Caco-2 (cell line): ENCODE results near the gene ACSS1. TPM values are rescaled to one million over a fixed set of nuclear protein-coding genes. Genes with fewer than 3 reads are reported as not detected.

Experiments
- BruUV-seq: library from RNA; stranded (reverse); fragments of 400-500 nt; replicated peaks from 2 replicates; lab custom pipeline; 2021; lab: Mats Ljungman, UMichigan
- CTCF ChIA-PET: fragments of 300-600 bp; sonication (Branson Sonifier 250); formaldehyde crosslinking; loops from one replicate; lab custom pipeline; 2022; ENCODE audit warnings: antibody characterized with exemption; lab: Charles Lee
- POLR2A ChIA-PET: fragments of 300-600 bp; sonication (Branson Sonifier 250); formaldehyde crosslinking; loops from one replicate; lab custom pipeline; 2022; ENCODE audit warnings: antibody characterized with exemption; lab: Charles Lee
- DNase-seq, 2 experiments: peaks; one replicate each; pipeline versions ENCODE4 v3.0.0 to v3.0.0-alpha.2; 2020 to 2022
- H3K27me3 ChIP-seq: replicated peaks from 2 replicates; pipeline ENCODE4 v1.6.0; 2011; ENCODE audit warnings: low read length; ENCODE audit not compliant: control insufficient read depth, insufficient read depth
- H3K36me3 ChIP-seq: 2 replicates; pipeline ENCODE4 v1.5.1; 2011; ENCODE audit warnings: low read length; ENCODE audit not compliant: control insufficient read depth, insufficient read depth
- H3K4me1 ChIP-seq: fragments of 250-450 bp; sonication (Bioruptor Pico); 2 replicates; pipeline ENCODE4 v1.5.1; 2020; ENCODE audit warnings: mild to moderate bottlenecking
- H3K4me3 ChIP-seq: 2 replicates; pipeline ENCODE4 v1.5.1; 2011; ENCODE audit warnings: low read depth, mild to moderate bottlenecking, control low read depth, low read length
- H3K9me3 ChIP-seq: fragments of 250-450 bp; sonication (Bioruptor Pico); 2 replicates; pipeline ENCODE4 v1.5.1; 2020; ENCODE audit warnings: mild to moderate bottlenecking, moderate library complexity
- H3K27ac Mint-ChIP-seq: one replicate; pipeline ENCODE4 v1.8.0; 2022; ENCODE audit warnings: mixed read lengths; ENCODE audit not compliant: unreplicated experiment
- H3K27me3 Mint-ChIP-seq: one replicate; pipeline ENCODE4 v1.8.0; 2022; ENCODE audit warnings: mixed read lengths; ENCODE audit not compliant: insufficient read depth, unreplicated experiment
- H3K36me3 Mint-ChIP-seq: one replicate; pipeline ENCODE4 v1.8.0; 2022; ENCODE audit warnings: mild to moderate bottlenecking, mixed read lengths; ENCODE audit not compliant: insufficient read depth, unreplicated experiment
- H3K4me1 Mint-ChIP-seq: one replicate; pipeline ENCODE4 v1.8.0; 2022; ENCODE audit warnings: low read depth, mixed read lengths; ENCODE audit not compliant: unreplicated experiment
- H3K4me3 Mint-ChIP-seq: one replicate; pipeline ENCODE4 v1.8.0; 2022; ENCODE audit warnings: mild to moderate bottlenecking, moderate library complexity, mixed read lengths; ENCODE audit not compliant: unreplicated experiment
- H3K9me3 Mint-ChIP-seq: one replicate; pipeline ENCODE4 v1.8.0; 2022; ENCODE audit warnings: mixed read lengths; ENCODE audit not compliant: unreplicated experiment
- CTCF ChIP-seq, 2 experiments: fragments of 200-600 bp in 1 of 2; IDR thresholded peaks; 1 replicate in 1 of 2; 2 replicates in 1 of 2; pipeline versions ENCODE4 v1.5.1 to v1.8.0; 2011 to 2022; ENCODE audit warnings: antibody characterized with exemption in 1 of 2, control low read depth in 1 of 2, inconsistent platforms in 1 of 2, low read depth in 1 of 2, low read length in 1 of 2, mild to moderate bottlenecking in 1 of 2, moderate library complexity in 1 of 2; ENCODE audit not compliant: insufficient read depth in 1 of 2, severe bottlenecking in 1 of 2, unreplicated experiment in 1 of 2
- intact Hi-C: fragments of 100-400 bp; cut with micrococcal nuclease; formaldehyde crosslinking; loops from one replicate; pipeline ENCODE4 v1.10.0; 2022; ENCODE audit not compliant: unreplicated experiment
- total RNA-seq: library from RNA; stranded (reverse); gene quantifications from 2 replicates; pipeline ENCODE4 v1.2.3, GENCODE V29; 2022

The ACSS1 gene
- total RNA-seq, 1 experiment from 2014 or later, result 113 TPM

GRCh38 chr20:25044660-25045342 lies 13.1 kb downstream of the ACSS1 start:
- no peaks in the 10 kb centered on the region for H3K9me3 Mint-ChIP-seq
- no peaks in the 10 kb centered on the region for H3K4me1 Mint-ChIP-seq
- TF ChIP-seq CTCF (IDR thresholded peaks at IDR 0.05; ENCODE audit: insufficient read depth in 1 of 2, low read depth in 1 of 2, low read length in 1 of 2, severe bottlenecking in 1 of 2, unreplicated experiment in 1 of 2), result no peak
- H3K36me3 Mint-ChIP-seq, result peaks cover 26% of the 10 kb centered on the region
- H3K4me3 Mint-ChIP-seq, result no peak overlapping the region
- POLR2A ChIA-PET, result no interaction called here
- Histone ChIP-seq H3K4me3 (no peak overlapping the region), H3K36me3 (peaks cover 3% of the 10 kb centered on the region), H3K4me1 (no peaks in the 10 kb centered on the region), H3K27me3 (no peaks in the 10 kb centered on the region), H3K9me3 (no peaks in the 10 kb centered on the region)
- H3K27me3 Mint-ChIP-seq, result no peaks in the 10 kb centered on the region
- BruUV-seq, result no TSS peak
- no peak overlapping the region for H3K27ac Mint-ChIP-seq
- DNase-seq, result no peak
- CTCF ChIA-PET, result interaction anchor here (0.9 to 1.7 kb wide), 2 partner anchors 11 to 13 kb away, joined by 3 read pairs; no protein-coding TSS in a partner anchor
- intact Hi-C loops, result no loop called here

DNA sequence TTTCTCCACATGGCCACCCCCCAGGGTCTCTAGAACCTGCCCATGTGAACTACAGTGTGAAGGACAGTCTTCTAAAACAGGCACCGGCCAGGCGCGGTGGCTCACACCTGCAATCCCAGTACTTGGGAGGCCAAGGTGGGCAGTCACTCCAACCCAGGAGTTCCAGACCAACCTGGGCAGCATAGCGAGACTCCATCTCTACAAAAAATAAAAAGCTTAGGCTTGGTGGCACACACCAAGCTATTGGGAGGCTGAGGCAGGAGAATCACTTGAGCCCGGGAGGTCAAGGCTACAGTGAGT lies 13.7 kb downstream of the ACSS1 start:
- H3K4me3 Mint-ChIP-seq, result no peak overlapping the region
- CTCF ChIA-PET, result interaction anchor here (0.9 to 1.7 kb wide), 2 partner anchors 11 to 13 kb away, joined by 3 read pairs; no protein-coding TSS in a partner anchor
- no peak overlapping the region for H3K27ac Mint-ChIP-seq
- Histone ChIP-seq H3K36me3 (peaks cover 3% of the 10 kb centered on the region), H3K9me3 (no peaks in the 10 kb centered on the region), H3K4me1 (no peaks in the 10 kb centered on the region), H3K4me3 (no peak overlapping the region), H3K27me3 (no peaks in the 10 kb centered on the region)
- H3K9me3 Mint-ChIP-seq, result no peaks in the 10 kb centered on the region
- DNase-seq, result no peak
- intact Hi-C loops, result no loop called here
- TF ChIP-seq CTCF (IDR thresholded peaks at IDR 0.05; ENCODE audit: insufficient read depth in 1 of 2, low read depth in 1 of 2, low read length in 1 of 2, severe bottlenecking in 1 of 2, unreplicated experiment in 1 of 2), result no peak
- H3K4me1 Mint-ChIP-seq, result no peaks in the 10 kb centered on the region
- POLR2A ChIA-PET, result no interaction called here
- no TSS peak for BruUV-seq
- no peaks in the 10 kb centered on the region for H3K27me3 Mint-ChIP-seq
- H3K36me3 Mint-ChIP-seq, result peaks cover 26% of the 10 kb centered on the region

DNA sequence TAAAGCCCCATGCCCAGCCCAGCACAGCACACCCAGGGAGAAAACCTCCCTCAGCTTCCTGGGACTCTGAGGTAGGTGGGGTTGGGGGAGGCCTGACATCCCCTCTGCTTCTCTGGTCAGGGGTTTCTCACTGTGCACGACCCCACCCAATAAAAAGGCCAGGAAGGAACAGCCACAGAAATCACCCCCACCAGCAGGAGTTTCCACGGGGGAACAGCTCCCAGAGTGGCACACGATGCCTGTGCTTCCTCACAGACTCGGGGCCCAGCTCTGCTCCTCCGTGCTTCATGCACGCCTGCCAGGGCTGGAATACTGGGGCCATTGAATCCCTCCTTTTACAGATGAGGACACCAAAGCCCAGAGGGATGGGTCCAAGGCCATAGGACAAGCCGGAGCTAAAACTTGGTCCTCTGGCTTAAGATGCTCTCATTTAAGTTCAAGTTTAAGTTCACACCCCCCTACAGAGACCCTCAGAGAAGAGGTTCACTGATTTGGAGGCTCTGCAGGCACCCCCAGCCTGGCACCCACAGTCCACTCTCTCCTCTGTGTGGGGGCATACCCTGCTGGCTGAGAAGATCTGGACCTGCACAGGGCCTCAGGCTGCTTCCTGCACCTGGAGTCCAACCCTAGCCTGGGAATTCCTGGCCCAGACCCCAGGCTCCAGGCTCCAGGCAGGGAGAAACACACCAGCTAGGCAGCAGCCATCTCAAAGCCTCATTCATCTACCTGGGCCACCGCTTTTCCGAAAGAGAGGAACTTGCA lies 14.3 kb downstream of the ACSS1 start:
- no TSS peak for BruUV-seq
- H3K27ac Mint-ChIP-seq, result no peak overlapping the region

More for the DNA sequence above, 14.3 kb downstream of the ACSS1 start:
- TF ChIP-seq CTCF (IDR thresholded peaks at IDR 0.05; ENCODE audit: insufficient read depth in 1 of 2, low read depth in 1 of 2, low read length in 1 of 2, severe bottlenecking in 1 of 2, unreplicated experiment in 1 of 2), result no peak
- Histone ChIP-seq H3K36me3 (peaks cover 3% of the 10 kb centered on the region), H3K4me3 (no peak overlapping the region), H3K9me3 (no peaks in the 10 kb centered on the region), H3K27me3 (no peaks in the 10 kb centered on the region), H3K4me1 (no peaks in the 10 kb centered on the region)
- ChIA-PET CTCF (interaction anchor here (1.7 kb wide), 1 partner anchor 10 kb away, joined by 3 read pairs; no protein-coding TSS in a partner anchor), POLR2A (no interaction called here)
- Mint-ChIP-seq H3K4me3 (no peak overlapping the region), H3K27me3 (no peaks in the 10 kb centered on the region), H3K4me1 (no peaks in the 10 kb centered on the region), H3K36me3 (peaks cover 26% of the 10 kb centered on the region), H3K9me3 (no peaks in the 10 kb centered on the region)
- intact Hi-C loops, result no loop called here
- no peak for DNase-seq
